Muscle of leg (tissue), 16 donors: ENCODE results near the gene FAM50B. TPM values are rescaled to one million over a fixed set of nuclear protein-coding genes. Genes with fewer than 3 reads are reported as not detected.
A peak's percentile ranks its signal among the peaks of the same experiment; 100 is the strongest.

Experiments used
- DNase-seq: peaks from one replicate; pipeline ENCODE4 v3.0.0; 2013
- H3K27ac ChIP-seq: one replicate; pipeline ENCODE4 v1.5.1; 2013; ENCODE audit warnings: mild to moderate bottlenecking, low read length, control low read depth
- H3K27me3 ChIP-seq: one replicate; pipeline ENCODE4 v1.6.1; 2013; ENCODE audit warnings: low read length; ENCODE audit not compliant: control insufficient read depth, insufficient read depth
- H3K36me3 ChIP-seq: one replicate; pipeline ENCODE4 v1.6.1; 2013; ENCODE audit warnings: low read length; ENCODE audit not compliant: control insufficient read depth, insufficient read depth
- H3K4me1 ChIP-seq: one replicate; pipeline ENCODE4 v1.6.1; 2013; ENCODE audit warnings: low read length; ENCODE audit not compliant: control insufficient read depth, insufficient read depth
- H3K4me3 ChIP-seq: one replicate; pipeline ENCODE4 v1.5.1; 2013; ENCODE audit warnings: low read length, control low read depth
- H3K9me3 ChIP-seq: replicated peaks from 2 replicates; pipeline ENCODE4 v1.6.1; 2013; ENCODE audit warnings: low read depth, low read length; ENCODE audit not compliant: control insufficient read depth
- WGBS: methylation state at CpG from one replicate; pipeline ENCODE4 v1.1.5; 2013; ENCODE audit warnings: missing lambda C conversion rate; ENCODE audit not compliant: insufficient coverage; 5-methylcytosine and 5-hydroxymethylcytosine counted together
- long read RNA-seq, 11 donors: transcript quantifications; one replicate each; lab custom pipeline, GENCODE V29; 2026
- polyA plus RNA-seq, 8 donors: library from polyadenylated mRNA; unstranded; fragments of 120-200 nt; gene quantifications; one replicate each; pipeline versions ENCODE4 v1.2.1 to v1.2.3, GENCODE V29; 2013; ENCODE audit warnings: inconsistent platforms in 1 of 8, low replicate concordance in 1 of 8; ENCODE audit not compliant: insufficient read length in 8 of 8, insufficient read depth in 1 of 8
- total RNA-seq: library from RNA; stranded (reverse); fragments of 120-200 nt; gene quantifications from one replicate; pipeline ENCODE4 v1.2.4, GENCODE V29; 2013

The FAM50B gene, protein sequence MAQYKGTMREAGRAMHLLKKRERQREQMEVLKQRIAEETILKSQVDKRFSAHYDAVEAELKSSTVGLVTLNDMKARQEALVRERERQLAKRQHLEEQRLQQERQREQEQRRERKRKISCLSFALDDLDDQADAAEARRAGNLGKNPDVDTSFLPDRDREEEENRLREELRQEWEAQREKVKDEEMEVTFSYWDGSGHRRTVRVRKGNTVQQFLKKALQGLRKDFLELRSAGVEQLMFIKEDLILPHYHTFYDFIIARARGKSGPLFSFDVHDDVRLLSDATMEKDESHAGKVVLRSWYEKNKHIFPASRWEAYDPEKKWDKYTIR
- total RNA-seq (5.6 TPM), polyA plus RNA-seq (1 to 10 TPM; 6.2 to 8.9 (median 7.5) TPM)
- long read RNA-seq, donor 1, partial matches to known transcripts, result 0 of 4 reads
- long read RNA-seq, donor 1, other reads (novel, unspliced or antisense), result 0 of 4 reads
- long read RNA-seq, donor 2, partial matches to known transcripts, result 0 of 4 reads
- long read RNA-seq, donor 2, other reads (novel, unspliced or antisense), result 0 of 4 reads
- long read RNA-seq, donor 3, transcript FAM50B-202 (1 exons, 1,935 nt), result major isoform, 16 of 26 reads
- long read RNA-seq, donor 3, transcript FAM50B-203 (2 exons, 1,643 nt), result minor isoform, 10 of 26 reads
- long read RNA-seq, donor 3, partial matches to known transcripts, result 0 of 26 reads
- long read RNA-seq, donor 3, other reads (novel, unspliced or antisense), result 0 of 26 reads
- long read RNA-seq, donor 4, transcript FAM50B-202 (1 exons, 1,935 nt), result major isoform, 6 of 12 reads
- long read RNA-seq, donor 4, transcript FAM50B-203 (2 exons, 1,643 nt), result major isoform, 6 of 12 reads
- long read RNA-seq, donor 4, partial matches to known transcripts, result 0 of 12 reads
- long read RNA-seq, donor 4, other reads (novel, unspliced or antisense), result 0 of 12 reads
- long read RNA-seq, donor 5, transcript FAM50B-203 (2 exons, 1,643 nt), result minor isoform, 9 of 24 reads
- long read RNA-seq, donor 5, transcript FAM50B-202 (1 exons, 1,935 nt), result major isoform, 15 of 24 reads
- long read RNA-seq, donor 5, partial matches to known transcripts, result 0 of 24 reads
- long read RNA-seq, donor 5, other reads (novel, unspliced or antisense), result 0 of 24 reads
- long read RNA-seq, donor 6, transcript FAM50B-203 (2 exons, 1,643 nt), result minor isoform, 7 of 19 reads
- long read RNA-seq, donor 6, transcript FAM50B-202 (1 exons, 1,935 nt), result major isoform, 12 of 19 reads
- long read RNA-seq, donor 6, partial matches to known transcripts, result 0 of 19 reads
- long read RNA-seq, donor 6, other reads (novel, unspliced or antisense), result 0 of 19 reads
- long read RNA-seq, donor 7, transcript FAM50B-202 (1 exons, 1,935 nt), result major isoform, 20 of 22 reads
- long read RNA-seq, donor 7, partial matches to known transcripts, result 0 of 22 reads
- long read RNA-seq, donor 7, other reads (novel, unspliced or antisense), result 0 of 22 reads
- long read RNA-seq, donor 8, transcript FAM50B-202 (1 exons, 1,935 nt), result major isoform, 11 of 11 reads
- long read RNA-seq, donor 8, partial matches to known transcripts, result 0 of 11 reads
- long read RNA-seq, donor 8, other reads (novel, unspliced or antisense), result 0 of 11 reads
- long read RNA-seq, donor 9, transcript FAM50B-202 (1 exons, 1,935 nt), result major isoform, 10 of 14 reads
- long read RNA-seq, donor 9, partial matches to known transcripts, result 0 of 14 reads
- long read RNA-seq, donor 9, other reads (novel, unspliced or antisense), result 0 of 14 reads
- long read RNA-seq, donor 10, transcript FAM50B-203 (2 exons, 1,643 nt), result minor isoform, 5 of 27 reads
- long read RNA-seq, donor 10, transcript FAM50B-202 (1 exons, 1,935 nt), result major isoform, 22 of 27 reads
- long read RNA-seq, donor 10, partial matches to known transcripts, result 0 of 27 reads
- long read RNA-seq, donor 10, other reads (novel, unspliced or antisense), result 0 of 27 reads
- long read RNA-seq, donor 11, transcript FAM50B-202 (1 exons, 1,935 nt), result major isoform, 8 of 10 reads
- long read RNA-seq, donor 11, partial matches to known transcripts, result 0 of 10 reads
- long read RNA-seq, donor 11, other reads (novel, unspliced or antisense), result 0 of 10 reads

DNA sequence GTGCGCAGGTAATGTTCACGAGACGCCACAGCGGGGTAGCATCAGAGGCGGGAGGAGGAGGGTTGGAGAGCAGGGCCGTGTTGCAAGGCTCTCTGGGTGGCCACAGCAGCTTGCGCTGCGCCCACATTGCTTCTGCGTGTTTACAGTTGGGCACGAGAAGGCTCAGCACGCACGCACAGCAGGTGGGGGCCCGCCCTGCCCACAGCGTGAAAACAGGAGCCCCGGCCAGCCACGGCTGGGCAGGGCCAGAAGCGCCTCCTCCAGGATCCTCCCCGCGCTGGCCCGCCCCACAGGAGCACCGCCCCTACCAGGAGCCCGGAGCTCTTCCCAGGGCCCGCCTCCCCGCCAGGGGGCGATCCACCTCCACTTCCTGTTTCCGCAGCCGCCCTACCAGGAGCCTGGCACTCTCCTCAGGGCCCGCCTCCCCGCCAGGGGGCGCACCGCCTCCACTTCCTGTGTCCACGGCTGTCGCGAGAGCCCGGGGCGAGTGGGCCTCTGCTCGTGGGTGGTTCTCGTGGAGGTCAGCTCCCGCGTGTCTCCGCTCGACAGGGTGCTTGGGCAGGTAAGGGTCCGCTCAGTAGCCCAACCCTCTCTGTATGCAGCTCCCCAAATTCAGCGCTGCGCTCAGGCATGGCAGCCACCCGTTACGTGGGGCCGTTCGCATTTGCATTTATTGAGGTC is at the start of gene FAM50B:
Gene FAM50B, plus strand, starts transcription at position 449 of the 681 bp plus-strand sequence. CDS start 439 bp downstream, outside the sequence.
- Histone ChIP-seq H3K9me3 (no peaks in the 10 kb centered on the region), H3K36me3 (peaks cover 3% of the 10 kb centered on the region), H3K4me3 (peak within 1 kb of the TSS; percentile 56), H3K27me3 (no peaks in the 10 kb centered on the region), H3K27ac (peak within 1 kb of the TSS; percentile 66), H3K4me1 (peaks cover 4% of the 10 kb centered on the region)
- peak; percentile 95 for DNase-seq
- 53% methylated on average over 47 of the region's 49 CpGs for WGBS

DNA sequence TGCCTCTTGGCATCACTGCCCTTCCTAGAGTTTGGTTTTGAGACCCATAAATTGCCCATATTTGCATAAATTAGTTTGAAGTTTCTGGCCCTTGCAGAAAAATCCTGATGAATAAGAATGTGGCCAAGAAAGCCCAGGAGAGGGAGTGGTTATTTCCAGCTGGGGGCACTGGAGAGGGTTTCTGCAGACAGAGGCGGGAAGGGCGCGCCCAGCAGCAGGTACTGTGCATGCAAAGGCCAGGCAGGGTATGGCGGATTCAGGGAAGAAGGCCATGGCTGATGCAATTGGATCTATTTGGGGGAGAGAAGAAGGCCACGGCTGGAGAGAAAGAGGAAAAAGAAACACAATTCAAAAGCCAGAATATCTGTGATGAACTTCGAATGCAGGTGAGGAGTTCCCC is 49.5 kb upstream of the FAM50B start:
- H3K4me1 ChIP-seq, result peaks cover 41% of the 10 kb centered on the region
- no peak overlapping the region for H3K27ac ChIP-seq
- WGBS, result 76% methylated on average over 6 of the region's 6 CpGs
- H3K36me3 ChIP-seq, result no peaks in the 10 kb centered on the region
- no peaks in the 10 kb centered on the region for H3K9me3 ChIP-seq
- DNase-seq, result no peak
- H3K27me3 ChIP-seq, result no peaks in the 10 kb centered on the region
- H3K4me3 ChIP-seq, result no peak overlapping the region

DNA sequence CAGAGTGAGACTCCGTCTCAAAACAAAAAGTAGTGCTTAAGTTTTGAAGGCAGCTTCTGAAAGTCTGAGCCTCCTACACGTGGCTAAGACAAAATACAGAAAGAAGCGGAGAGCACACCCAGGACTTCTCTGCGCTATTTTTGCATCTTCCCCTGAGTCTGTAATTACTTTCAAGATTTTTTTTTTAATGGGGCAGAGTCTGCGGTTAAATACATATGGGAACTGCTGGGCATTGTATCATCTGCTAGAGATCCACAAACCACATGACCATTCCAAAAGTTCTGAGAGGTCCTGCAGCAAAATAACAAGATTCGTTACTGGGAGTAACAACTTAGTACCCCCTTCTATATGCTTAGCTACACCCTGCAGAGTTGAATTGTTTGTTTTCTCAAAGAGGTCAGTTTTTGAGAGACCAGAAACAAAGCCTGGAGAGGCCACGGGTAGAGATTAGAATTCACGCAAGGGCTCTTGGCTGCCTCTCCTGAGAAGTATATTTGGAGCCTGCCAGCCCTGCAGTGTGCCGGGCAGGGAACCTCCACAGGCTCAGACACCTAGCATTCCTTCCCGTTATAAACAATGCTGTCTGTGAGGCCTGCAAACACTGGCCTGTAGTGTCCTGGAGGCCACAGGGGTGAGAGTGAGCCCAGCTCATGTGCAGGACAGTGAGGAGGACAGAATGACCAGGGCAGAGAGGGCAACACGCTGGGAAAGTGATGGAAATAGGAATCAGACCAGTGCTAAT is 48.2 kb upstream of the FAM50B start:
- H3K9me3 ChIP-seq, result no peaks in the 10 kb centered on the region
- DNase-seq, result no peak
- 50% methylated on average over 7 of the region's 11 CpGs for WGBS
- H3K27ac ChIP-seq, result no peak overlapping the region
- no peak overlapping the region for H3K4me3 ChIP-seq
- peaks cover 37% of the 10 kb centered on the region for H3K4me1 ChIP-seq
- no peaks in the 10 kb centered on the region for H3K36me3 ChIP-seq
- H3K27me3 ChIP-seq, result no peaks in the 10 kb centered on the region

DNA sequence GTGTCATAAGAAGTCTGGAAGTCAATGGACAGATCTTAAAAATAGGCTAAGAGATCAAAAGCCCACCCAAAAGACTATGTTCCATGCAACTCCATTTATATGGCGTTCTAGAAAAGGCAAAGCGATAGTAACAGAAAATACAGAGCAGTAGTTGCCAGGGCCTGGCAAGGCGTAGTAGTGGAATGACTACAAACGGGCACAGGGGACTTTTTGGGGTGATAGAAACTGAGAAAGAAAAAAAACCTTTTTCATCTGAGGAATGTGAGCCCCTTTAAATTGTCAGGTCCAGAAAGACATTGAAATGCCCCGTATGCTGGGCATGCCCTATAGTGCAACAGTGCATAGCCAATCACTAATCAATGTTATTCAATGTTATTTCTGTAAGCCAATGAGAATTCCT is 47.2 kb upstream of the FAM50B start:
- 100% methylated on average over 3 of the region's 5 CpGs for WGBS
- H3K4me1 ChIP-seq, result peaks cover 40% of the 10 kb centered on the region
- H3K27ac ChIP-seq, result no peak overlapping the region
- H3K27me3 ChIP-seq, result no peaks in the 10 kb centered on the region
- no peaks in the 10 kb centered on the region for H3K36me3 ChIP-seq
- H3K4me3 ChIP-seq, result no peak overlapping the region
- no peak for DNase-seq
- no peaks in the 10 kb centered on the region for H3K9me3 ChIP-seq

DNA sequence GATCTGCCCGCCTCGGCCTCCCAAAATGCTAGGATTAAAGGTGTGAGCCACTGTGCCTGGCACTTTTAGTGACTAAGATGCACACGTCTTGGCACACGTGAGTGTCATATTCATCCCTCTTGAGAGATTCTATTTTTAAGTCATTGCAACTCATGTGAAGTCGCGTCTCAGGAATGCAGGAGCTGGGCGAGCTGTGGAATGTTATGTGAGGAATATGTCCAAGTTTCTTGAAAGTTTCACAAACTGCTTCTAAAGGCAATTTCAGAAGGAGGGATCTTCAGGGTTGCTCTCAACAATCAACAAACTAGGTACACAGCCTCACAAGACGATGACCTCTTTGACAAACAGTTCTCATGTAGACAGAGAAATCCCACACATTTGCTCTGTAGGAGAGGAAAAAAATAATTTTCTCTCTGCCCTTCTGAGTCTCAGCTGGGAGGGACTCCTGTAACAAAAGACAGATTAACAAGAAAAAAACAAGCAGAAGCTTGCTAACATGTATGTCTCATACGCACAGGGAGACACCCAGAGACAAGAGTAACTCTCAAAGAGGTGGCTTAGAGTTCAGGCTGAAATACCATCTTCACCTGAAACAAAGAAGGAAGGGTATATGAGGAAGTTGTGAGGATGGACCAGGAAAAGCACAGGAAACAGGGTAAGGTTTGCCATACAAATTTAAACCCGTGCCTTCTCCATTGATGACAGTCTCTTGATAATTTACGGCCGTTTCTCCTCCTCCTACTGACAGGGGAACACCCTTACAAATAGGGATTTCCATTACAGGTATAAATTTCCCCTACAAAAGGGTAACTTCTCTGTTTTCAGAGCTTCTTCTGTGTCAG is 45.3 kb upstream of the FAM50B start:
- no peak overlapping the region for H3K4me3 ChIP-seq
- no peaks in the 10 kb centered on the region for H3K9me3 ChIP-seq
- peak; percentile 86 for DNase-seq
- H3K27me3 ChIP-seq, result no peaks in the 10 kb centered on the region
- H3K36me3 ChIP-seq, result no peaks in the 10 kb centered on the region
- WGBS, result 35% methylated on average over 3 of the region's 12 CpGs
- peak overlapping the region; percentile 64 for H3K27ac ChIP-seq
- peaks cover 38% of the 10 kb centered on the region for H3K4me1 ChIP-seq

DNA sequence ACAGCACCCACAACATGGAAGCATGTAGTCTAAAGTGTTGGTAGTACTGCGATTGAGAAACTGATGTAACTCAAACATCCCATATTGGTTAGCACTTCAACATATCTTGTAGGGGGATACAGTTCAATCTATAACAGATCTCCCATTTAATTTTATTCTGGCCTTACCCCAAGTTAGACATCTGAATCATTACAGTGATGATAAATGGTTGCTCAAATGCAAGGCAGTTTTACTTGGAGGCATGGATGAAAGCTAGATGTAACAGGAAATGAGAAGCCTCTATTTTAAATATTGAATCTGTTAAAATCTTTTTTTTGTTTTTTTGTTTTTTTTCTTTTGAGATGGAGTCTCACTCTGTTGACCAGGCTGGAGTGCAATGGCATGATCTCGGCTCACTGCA is 44.2 kb upstream of the FAM50B start:
- H3K27me3 ChIP-seq, result no peaks in the 10 kb centered on the region
- H3K4me1 ChIP-seq, result peaks cover 44% of the 10 kb centered on the region
- no peaks in the 10 kb centered on the region for H3K36me3 ChIP-seq
- no peak overlapping the region for H3K27ac ChIP-seq
- H3K9me3 ChIP-seq, result no peaks in the 10 kb centered on the region
- DNase-seq, result no peak
- H3K4me3 ChIP-seq, result no peak overlapping the region
- no CpG with 5 or more reads among the region's 2 CpGs for WGBS

DNA sequence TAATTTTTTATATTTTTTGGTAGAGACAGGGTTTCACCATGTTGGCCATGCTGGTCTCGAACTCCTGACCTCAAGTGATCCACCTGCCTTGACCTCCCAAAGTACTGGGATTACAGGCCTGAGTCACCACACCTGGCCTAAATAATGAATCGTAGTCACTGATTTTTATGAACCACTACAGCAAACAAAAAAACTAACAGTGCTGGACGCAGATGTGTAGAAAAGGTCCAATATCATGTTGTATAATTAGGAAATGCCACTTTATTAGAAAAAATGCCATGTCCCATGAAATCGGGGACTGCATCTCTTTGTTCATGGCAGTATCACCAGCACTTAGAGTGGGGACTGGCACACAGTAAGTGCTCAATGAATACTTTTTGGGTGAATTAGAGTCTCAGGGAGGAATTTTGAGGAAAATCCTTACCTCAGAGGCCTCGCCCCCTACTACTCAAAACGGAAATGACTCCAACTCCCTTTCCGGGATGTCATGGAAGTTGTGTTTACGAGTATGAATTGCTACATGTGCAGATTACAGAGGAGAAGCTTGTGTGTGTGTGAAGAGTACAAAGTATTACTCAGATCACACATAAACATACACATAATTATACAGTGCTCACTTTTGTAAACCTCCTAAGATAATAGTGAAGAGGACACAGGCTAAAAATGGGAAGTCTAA is 43.6 kb upstream of the FAM50B start:
- H3K4me1 ChIP-seq, result peaks cover 48% of the 10 kb centered on the region

More for the DNA sequence above, 43.6 kb upstream of the FAM50B start:
- 94% methylated on average over 2 of the region's 8 CpGs for WGBS
- Histone ChIP-seq H3K36me3 (no peaks in the 10 kb centered on the region), H3K27me3 (no peaks in the 10 kb centered on the region), H3K27ac (no peak overlapping the region), H3K4me3 (no peak overlapping the region), H3K9me3 (no peaks in the 10 kb centered on the region)
- no peak for DNase-seq
